Measurements from ENCODE around the gene CNPY4.
"Not testable (repeated sequence)": the region's sequence is repeated elsewhere in the genome, so short reads cannot be mapped to it uniquely, and the experiment has no call there.

CNPY4 gene

DNA sequence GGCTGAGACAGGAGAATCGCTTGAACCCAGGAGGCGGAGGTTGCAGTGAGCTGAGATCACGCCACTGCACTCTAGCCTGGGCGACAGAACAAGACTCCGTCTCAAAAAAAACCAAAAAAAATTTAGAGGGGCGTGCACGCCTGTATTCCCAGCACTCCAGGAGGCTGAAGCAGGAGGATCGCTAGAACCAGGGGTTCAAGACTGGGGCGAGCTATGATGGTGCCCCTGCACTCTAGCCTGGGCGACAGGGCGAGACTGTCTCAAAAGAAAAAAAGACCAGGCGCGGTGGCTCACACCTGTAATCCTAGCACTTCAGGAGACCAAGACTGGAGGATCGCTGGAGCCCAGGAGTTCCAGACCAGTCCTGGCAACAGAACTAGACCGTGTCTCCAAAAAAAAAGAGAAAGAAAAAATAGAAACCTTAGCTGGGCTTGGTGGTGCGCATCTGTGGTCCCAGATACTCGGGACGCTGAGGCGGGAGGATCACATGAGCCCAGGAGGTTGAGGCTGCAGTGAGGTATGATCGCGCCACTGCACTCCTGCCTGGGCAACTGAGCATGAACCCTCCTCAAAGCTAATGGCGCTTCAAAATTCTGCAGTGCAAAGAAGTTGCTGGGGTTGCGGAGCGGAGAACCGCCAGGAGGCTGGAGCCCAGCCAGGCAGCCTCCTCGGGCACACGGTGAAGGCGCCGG lies 7.0 kb downstream of the CNPY4 start:
- no peak for DNase-seq (ENCODE audit: insufficient read length, low spot score)
- peak; percentile 9 for FAIRE-seq
- TF ChIP-seq POU2F2 (IDR thresholded peaks at IDR 0.05; ENCODE audit: low read depth, low read length) (0 out of 2 replicates have a peak, but pooled peaks have one; percentile 74), POLR2A (IDR thresholded peaks at IDR 0.05; ENCODE audit: low read depth, low read length) (no peak), PAX5 (IDR thresholded peaks at IDR 0.05; ENCODE audit: insufficient read depth, low read length, severe bottlenecking) (peak; percentile 3)

DNA sequence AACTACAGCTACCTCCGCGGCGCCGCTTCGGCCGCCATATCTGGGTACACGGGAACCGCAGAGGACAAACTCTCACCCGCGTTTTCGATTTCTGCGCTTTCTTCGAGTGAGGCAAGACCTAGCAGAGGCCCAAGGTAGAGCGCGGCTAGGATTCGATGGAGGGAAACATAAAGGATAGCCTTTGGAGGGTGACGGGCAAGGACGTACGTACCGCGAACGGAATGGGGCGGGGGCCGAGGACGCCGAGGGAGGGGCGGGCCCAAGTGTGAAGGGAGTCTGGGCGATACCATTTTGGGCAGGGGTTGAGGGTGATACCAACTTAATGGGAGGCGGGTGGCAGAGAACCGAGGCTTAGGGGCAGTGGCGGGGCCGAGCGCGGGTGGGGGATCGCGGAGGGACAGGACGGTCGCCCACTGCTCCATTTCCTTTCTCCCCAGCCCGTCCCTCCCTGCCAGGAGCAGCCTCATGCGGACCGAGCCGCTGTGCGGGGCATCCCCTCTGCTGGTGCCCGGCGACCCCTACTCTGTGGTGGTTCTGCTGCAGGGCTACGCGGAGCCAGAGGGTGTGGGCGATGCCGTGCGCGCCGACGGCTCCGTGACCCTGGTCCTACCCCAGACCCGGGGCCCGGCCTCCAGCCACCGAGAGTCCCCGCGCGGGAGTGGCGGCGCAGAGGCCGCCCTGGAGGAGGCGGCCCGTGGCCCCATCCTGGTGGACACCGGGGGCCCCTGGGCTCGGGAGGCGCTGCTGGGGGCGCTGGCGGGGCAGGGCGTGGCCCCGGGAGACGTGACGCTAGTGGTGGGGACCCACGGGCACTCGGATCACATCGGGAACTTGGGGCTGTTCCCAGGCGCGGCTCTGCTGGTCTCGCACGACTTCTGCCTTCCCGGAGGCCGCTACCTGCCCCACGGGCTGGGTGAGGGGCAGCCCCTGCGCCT lies 7.8 kb downstream of the CNPY4 start, which contains the start of gene MBLAC1:
TSS of gene MBLAC1 (plus strand) at position 37 of the 935 bp plus-strand sequence. CDS start at position 466, 429 bp downstream.
- TF ChIP-seq POU2F2 (IDR thresholded peaks at IDR 0.05; ENCODE audit: low read depth, low read length) (no peak), PAX5 (IDR thresholded peaks at IDR 0.05; ENCODE audit: insufficient read depth, low read length, severe bottlenecking) (no peak), TAF1 (IDR thresholded peaks at IDR 0.05; ENCODE audit: low read depth, low read length) (peak; percentile 74; the same call in 1 of the 2 replicates), POLR2A (IDR thresholded peaks at IDR 0.05; ENCODE audit: low read depth, low read length) (peak; percentile 71), POLR2AphosphoS5 (IDR thresholded peaks at IDR 0.05; ENCODE audit: low read depth, low read length) (peak; percentile 82), SPI1 (IDR thresholded peaks at IDR 0.05; ENCODE audit: low read depth, low read length) (no peak)
- FAIRE-seq: peak; percentile 91

DNA sequence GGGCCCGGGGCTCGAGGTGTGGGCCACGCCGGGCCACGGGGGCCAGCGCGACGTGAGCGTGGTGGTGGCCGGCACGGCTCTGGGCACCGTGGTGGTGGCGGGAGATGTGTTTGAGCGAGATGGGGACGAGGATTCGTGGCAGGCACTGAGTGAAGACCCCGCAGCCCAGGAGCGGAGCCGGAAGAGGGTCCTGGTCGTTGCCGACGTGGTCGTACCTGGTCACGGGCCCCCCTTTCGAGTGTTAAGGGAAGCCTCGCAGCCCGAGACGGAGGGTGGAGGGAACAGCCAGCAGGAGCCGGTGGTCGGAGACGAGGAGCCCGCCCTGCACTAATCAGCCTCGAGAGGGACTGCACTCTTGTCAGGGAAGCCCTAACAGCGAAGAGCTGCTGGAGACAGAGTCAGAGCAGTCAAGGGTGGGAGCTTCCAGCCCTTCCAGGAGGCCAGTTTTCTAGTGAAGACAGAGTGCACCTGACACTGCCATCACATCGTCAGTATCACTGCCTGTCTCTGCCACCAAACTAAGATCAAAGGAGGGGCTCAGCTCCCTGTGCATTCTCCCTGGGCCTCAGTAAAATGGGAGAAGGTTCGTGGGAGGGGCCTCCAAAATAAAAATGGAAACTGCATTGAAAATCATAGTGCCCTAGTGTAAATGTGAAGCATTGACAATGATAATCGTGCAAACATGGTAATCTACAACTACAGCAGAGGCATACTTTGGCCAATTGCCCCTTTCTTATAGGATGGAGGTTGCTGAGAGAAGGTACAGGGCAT lies 8.6 kb downstream of the CNPY4 start:
- FAIRE-seq (no peak), DNase-seq (ENCODE audit: insufficient read length, low spot score) (no peak)
- TF ChIP-seq POLR2AphosphoS5 (IDR thresholded peaks at IDR 0.05; ENCODE audit: low read depth, low read length) (no peak), SPI1 (IDR thresholded peaks at IDR 0.05; ENCODE audit: low read depth, low read length) (no peak), POU2F2 (IDR thresholded peaks at IDR 0.05; ENCODE audit: low read depth, low read length) (no peak), PAX5 (IDR thresholded peaks at IDR 0.05; ENCODE audit: insufficient read depth, low read length, severe bottlenecking) (no peak), POLR2A (IDR thresholded peaks at IDR 0.05; ENCODE audit: low read depth, low read length) (no peak), TAF1 (IDR thresholded peaks at IDR 0.05; ENCODE audit: low read depth, low read length) (no peak)

More for the DNA sequence above, 7.8 kb downstream of the CNPY4 start, which contains the start of gene MBLAC1:
- peak; percentile 84 for DNase-seq (ENCODE audit: insufficient read length, low spot score)

DNA sequence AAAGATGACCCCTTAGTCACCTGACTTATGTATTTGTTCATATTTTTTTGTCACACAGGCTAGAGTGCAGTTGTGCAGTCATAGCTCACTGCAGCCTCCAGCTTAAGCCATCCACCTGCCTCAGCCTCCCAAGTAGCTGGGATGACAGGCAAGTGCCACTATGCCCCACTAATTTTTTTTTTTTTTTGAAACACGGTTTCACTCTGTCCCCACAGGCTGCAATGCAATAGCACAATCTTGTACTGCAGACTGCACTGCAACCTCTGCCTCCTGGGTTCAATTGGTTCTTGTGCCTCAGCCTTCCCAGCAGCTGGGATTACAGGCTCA lies 9.2 kb downstream of the CNPY4 start:
- FAIRE-seq (no peak), DNase-seq (ENCODE audit: insufficient read length, low spot score) (no peak)
- no peak for TF ChIP-seq POU2F2 (IDR thresholded peaks at IDR 0.05; ENCODE audit: low read depth, low read length)
- TF ChIP-seq SPI1 (IDR thresholded peaks at IDR 0.05; ENCODE audit: low read depth, low read length): no peak
- TF ChIP-seq POLR2AphosphoS5 (IDR thresholded peaks at IDR 0.05; ENCODE audit: low read depth, low read length): no peak
- TF ChIP-seq PAX5 (IDR thresholded peaks at IDR 0.05; ENCODE audit: insufficient read depth, low read length, severe bottlenecking): no peak
- no peak for TF ChIP-seq POLR2A (IDR thresholded peaks at IDR 0.05; ENCODE audit: low read depth, low read length)
- TF ChIP-seq TAF1 (IDR thresholded peaks at IDR 0.05; ENCODE audit: low read depth, low read length): no peak

DNA sequence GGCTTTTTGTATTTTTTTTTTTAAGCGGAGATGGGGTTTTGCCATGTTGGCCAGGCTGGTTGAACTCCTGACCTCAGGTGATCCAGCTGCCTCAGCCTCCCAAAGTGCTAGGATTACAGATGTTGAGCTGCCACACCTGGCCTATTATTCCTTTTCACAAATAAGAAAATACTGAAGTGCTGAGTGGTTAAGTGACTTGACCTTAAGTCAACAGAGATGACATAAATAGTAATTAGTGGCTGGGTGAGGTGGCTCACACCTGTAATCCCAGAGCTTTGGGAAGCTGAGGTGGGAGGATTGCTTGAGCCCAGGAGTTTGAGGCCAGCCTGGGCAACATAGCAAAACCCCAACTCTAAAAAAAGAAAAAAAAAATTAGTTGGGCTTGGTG lies 10.8 kb downstream of the CNPY4 start:
- not testable (repeated sequence) for DNase-seq (ENCODE audit: insufficient read length, low spot score); FAIRE-seq

DNA sequence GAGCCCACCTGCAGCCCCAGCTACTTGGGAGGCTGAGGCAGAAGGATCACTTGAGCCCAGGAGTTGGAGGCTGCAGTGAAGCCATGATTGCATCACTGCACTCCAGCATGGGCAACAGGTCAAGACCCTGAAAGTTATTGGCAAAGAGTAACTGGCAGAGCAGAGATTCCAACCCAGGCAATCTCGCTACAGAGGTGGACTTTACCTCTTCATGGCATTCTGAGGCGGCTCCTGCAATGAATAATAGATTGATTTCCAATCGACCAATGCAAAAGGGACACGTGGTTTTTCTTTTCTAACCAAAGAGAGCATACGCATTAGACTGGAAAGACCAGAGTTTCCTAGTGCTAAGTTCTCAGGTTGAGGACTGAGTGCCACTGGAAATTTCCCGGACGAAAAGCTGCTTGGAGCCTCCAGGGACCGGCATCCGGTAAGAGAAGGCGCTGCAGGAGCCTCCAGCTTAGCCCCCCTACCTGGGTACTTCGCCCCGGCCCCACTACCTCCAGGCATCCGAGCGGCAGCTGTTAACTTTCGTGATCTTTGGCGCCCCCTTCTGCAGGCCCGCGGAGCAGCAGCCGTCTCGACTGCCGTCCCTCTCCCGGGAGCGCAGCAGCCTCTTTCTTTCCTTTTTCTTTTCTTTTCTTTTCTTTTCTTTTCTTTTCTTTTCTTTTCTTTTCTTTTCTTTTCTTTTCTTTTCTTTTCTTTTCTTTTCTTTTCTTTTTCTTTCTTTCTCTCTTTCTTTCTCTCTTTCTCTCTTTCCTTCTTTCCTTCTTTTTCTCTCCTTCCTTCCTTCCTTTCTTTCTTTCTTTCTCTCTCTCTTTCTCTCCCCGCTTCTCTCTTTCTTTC lies 11.4 kb downstream of the CNPY4 start:
- TF ChIP-seq POLR2AphosphoS5 (IDR thresholded peaks at IDR 0.05; ENCODE audit: low read depth, low read length) (no peak), SPI1 (IDR thresholded peaks at IDR 0.05; ENCODE audit: low read depth, low read length) (no peak), POLR2A (IDR thresholded peaks at IDR 0.05; ENCODE audit: low read depth, low read length) (no peak), TAF1 (IDR thresholded peaks at IDR 0.05; ENCODE audit: low read depth, low read length) (no peak), POU2F2 (IDR thresholded peaks at IDR 0.05; ENCODE audit: low read depth, low read length) (no peak), PAX5 (IDR thresholded peaks at IDR 0.05; ENCODE audit: insufficient read depth, low read length, severe bottlenecking) (no peak)
- FAIRE-seq (no peak), DNase-seq (ENCODE audit: insufficient read length, low spot score) (no peak)

DNA sequence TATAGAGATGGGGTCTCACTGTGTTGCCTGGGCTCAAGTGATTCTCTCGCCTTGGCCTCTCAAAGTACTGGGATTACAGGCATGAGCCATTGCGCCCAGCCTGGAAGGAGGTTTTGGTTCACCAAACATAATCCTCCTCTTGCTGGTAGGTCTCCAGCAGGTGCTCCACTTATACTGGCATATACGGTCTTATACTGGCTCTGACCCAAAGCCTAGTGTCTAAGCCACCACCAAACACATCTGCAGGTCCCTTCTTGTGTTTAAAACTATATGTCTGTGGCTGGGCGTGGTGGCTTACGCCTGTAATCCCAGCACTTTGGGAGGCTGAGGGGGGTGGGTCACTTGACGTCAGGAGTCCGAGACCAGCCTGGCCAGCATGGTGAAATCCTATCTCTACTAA lies 12.7 kb downstream of the CNPY4 start:
- FAIRE-seq (no peak), DNase-seq (ENCODE audit: insufficient read length, low spot score) (no peak)
- TF ChIP-seq POU2F2 (IDR thresholded peaks at IDR 0.05; ENCODE audit: low read depth, low read length): no peak
- TF ChIP-seq TAF1 (IDR thresholded peaks at IDR 0.05; ENCODE audit: low read depth, low read length): no peak
- no peak for TF ChIP-seq SPI1 (IDR thresholded peaks at IDR 0.05; ENCODE audit: low read depth, low read length)
- TF ChIP-seq POLR2A (IDR thresholded peaks at IDR 0.05; ENCODE audit: low read depth, low read length): no peak
- no peak for TF ChIP-seq PAX5 (IDR thresholded peaks at IDR 0.05; ENCODE audit: insufficient read depth, low read length, severe bottlenecking)
- TF ChIP-seq POLR2AphosphoS5 (IDR thresholded peaks at IDR 0.05; ENCODE audit: low read depth, low read length): no peak

DNA sequence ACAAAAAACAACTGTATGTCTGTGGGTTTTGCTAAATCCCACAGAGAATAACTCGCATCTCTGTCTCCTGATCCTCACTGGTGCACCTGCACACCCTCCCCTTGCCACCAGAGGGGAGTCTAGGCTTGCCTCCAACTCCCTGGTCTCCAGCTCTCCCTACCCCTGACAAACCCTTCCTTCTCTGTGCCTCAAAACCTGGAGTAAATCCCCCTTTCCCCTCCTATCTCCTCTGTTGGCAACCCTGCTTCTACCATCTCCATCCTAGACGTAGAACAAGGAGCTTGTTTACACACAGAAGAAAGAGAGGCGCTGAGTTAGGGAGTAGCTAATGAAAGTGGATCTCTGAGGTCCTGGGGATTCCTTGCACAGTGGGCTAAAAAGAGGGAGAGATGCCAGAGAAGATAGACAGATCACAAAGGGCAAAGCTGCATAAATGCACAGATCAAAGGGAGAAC lies 13.3 kb downstream of the CNPY4 start:
- FAIRE-seq: peak; percentile 94
- TF ChIP-seq POLR2A (IDR thresholded peaks at IDR 0.05; ENCODE audit: low read depth, low read length) (no peak), POU2F2 (IDR thresholded peaks at IDR 0.05; ENCODE audit: low read depth, low read length) (no peak), TAF1 (IDR thresholded peaks at IDR 0.05; ENCODE audit: low read depth, low read length) (no peak), PAX5 (IDR thresholded peaks at IDR 0.05; ENCODE audit: insufficient read depth, low read length, severe bottlenecking) (no peak), SPI1 (IDR thresholded peaks at IDR 0.05; ENCODE audit: low read depth, low read length) (no peak), POLR2AphosphoS5 (IDR thresholded peaks at IDR 0.05; ENCODE audit: low read depth, low read length) (no peak)
- no peak for DNase-seq (ENCODE audit: insufficient read length, low spot score)
